ENCODE results near the gene GAPVD1. TPM values are rescaled to one million over a fixed set of nuclear protein-coding genes. Genes with fewer than 3 reads are reported as not detected.

Gene GAPVD1
- total and polyA plus RNA-seq, 10 of the 15 experiments (the other 5 are each of a cell fraction or from before 2014, with no cell fraction given), result 4.3 to 36.6 (median 25.9) TPM

GRCh38 chr9:125376261-125377226 lies 114.9 kb downstream of the GAPVD1 start:
- Histone ChIP-seq H3K4me3 (no peak overlapping the region), H3K9me3 (replicated peaks; ENCODE audit: control insufficient read depth, insufficient read depth, low read length) (no peaks in the 10 kb centered on the region), H3K4me1 (ENCODE audit: control insufficient read depth, insufficient read depth, low read length) (0 out of 2 replicates have a peak, but pooled peaks cover 3% of the 10 kb centered on the region), H4K20me1 (ENCODE audit: control insufficient read depth, insufficient read depth) (no peaks in the 10 kb centered on the region), H3K9ac (ENCODE audit: control insufficient read depth, insufficient read depth, low read length) (no peak overlapping the region), H3K27me3 (replicated peaks in 1 of 2; ENCODE audit: control insufficient read depth in 2 of 2, insufficient read depth in 2 of 2, low read length in 1 of 2) (peaks cover 0 to 2% of the 10 kb centered on the region in 2 experiments; a peak in 1 of 4 replicates), H3K27ac (ENCODE audit: control insufficient read depth, insufficient read depth) (no peak overlapping the region), H3K36me3 (ENCODE audit: control insufficient read depth in 2 of 2, insufficient read depth in 2 of 2, low read length in 1 of 2) (no peaks in the 10 kb centered on the region), H3K79me2 (ENCODE audit: control insufficient read depth, insufficient read depth, low read length) (no peaks in the 10 kb centered on the region), H2AFZ (ENCODE audit: control insufficient read depth, low read depth, low read length) (no peak overlapping the region), H3K4me2 (ENCODE audit: control insufficient read depth, insufficient read depth) (no peak overlapping the region)
- ChIA-PET CTCF (interaction anchor here (0.7 to 1.0 kb wide), 3 partner anchors 69 to 483 kb away, joined by 3 to 5 read pairs (median 4); no protein-coding TSS in a partner anchor), SMC1A (ENCODE audit: uncharacterized antibody, unreplicated experiment) (no interaction called here), POLR2A (interaction anchor here (0.7 kb wide), 1 partner anchor 275 kb away, joined by 7 read pairs; no protein-coding TSS in a partner anchor), RAD21 (ENCODE audit: unreplicated experiment) (interaction anchor here (0.6 to 1.7 kb wide), 3 partner anchors 121 to 667 kb away, joined by 3 to 5 read pairs (median 5); no protein-coding TSS in a partner anchor)
- TF ChIP-seq KDM1A (IDR thresholded peaks at IDR 0.05; ENCODE audit: borderline replicate concordance) (no peak), FOS (IDR thresholded peaks at IDR 0.05; ENCODE audit: borderline replicate concordance, extremely low read depth, insufficient read length) (no peak), STAT3 (IDR thresholded peaks at IDR 0.05; ENCODE audit: low read depth, low read length) (no peak), HCFC1 (IDR thresholded peaks at IDR 0.05; ENCODE audit: low read length) (no peak), SRF (IDR thresholded peaks at IDR 0.05; ENCODE audit: low read depth in 2 of 2, low read length in 2 of 2) (no peak), GABPA (IDR thresholded peaks at IDR 0.05; ENCODE audit: low read depth) (no peak), SREBF1 (IDR thresholded peaks at IDR 0.05; ENCODE audit: low read length) (no peak), IKZF1 (conservative IDR thresholded peaks at IDR 0.05) (no peak), EP300 (IDR thresholded peaks at IDR 0.05; ENCODE audit: borderline replicate concordance in 1 of 2, control insufficient read depth in 1 of 2, low read depth in 2 of 2, low read length in 2 of 2) (no peak), CREM (IDR thresholded peaks at IDR 0.05; ENCODE audit: low read depth) (no peak), CHD2 (IDR thresholded peaks at IDR 0.05; ENCODE audit: borderline replicate concordance, low read depth, low read length) (no peak), GATAD2B (conservative IDR thresholded peaks at IDR 0.05; ENCODE audit: low read depth) (no peak), ZNF384 (IDR thresholded peaks at IDR 0.05; ENCODE audit: borderline replicate concordance, low read depth, low read length) (no peak), SUZ12 (IDR thresholded peaks at IDR 0.05; ENCODE audit: unreplicated experiment) (no peak)
- TF ChIP-seq, protein P1, sequence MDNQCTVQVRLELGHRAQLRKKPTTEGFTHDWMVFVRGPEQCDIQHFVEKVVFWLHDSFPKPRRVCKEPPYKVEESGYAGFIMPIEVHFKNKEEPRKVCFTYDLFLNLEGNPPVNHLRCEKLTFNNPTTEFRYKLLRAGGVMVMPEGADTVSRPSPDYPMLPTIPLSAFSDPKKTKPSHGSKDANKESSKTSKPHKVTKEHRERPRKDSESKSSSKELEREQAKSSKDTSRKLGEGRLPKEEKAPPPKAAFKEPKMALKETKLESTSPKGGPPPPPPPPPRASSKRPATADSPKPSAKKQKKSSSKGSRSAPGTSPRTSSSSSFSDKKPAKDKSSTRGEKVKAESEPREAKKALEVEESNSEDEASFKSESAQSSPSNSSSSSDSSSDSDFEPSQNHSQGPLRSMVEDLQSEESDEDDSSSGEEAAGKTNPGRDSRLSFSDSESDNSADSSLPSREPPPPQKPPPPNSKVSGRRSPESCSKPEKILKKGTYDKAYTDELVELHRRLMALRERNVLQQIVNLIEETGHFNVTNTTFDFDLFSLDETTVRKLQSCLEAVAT (IDR thresholded peaks at IDR 0.05), result no peak
- TF ChIP-seq, protein P2, sequence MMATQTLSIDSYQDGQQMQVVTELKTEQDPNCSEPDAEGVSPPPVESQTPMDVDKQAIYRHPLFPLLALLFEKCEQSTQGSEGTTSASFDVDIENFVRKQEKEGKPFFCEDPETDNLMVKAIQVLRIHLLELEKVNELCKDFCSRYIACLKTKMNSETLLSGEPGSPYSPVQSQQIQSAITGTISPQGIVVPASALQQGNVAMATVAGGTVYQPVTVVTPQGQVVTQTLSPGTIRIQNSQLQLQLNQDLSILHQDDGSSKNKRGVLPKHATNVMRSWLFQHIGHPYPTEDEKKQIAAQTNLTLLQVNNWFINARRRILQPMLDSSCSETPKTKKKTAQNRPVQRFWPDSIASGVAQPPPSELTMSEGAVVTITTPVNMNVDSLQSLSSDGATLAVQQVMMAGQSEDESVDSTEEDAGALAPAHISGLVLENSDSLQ (IDR thresholded peaks at IDR 0.05), result no peak
- intact Hi-C loops (cut with micrococcal nuclease; ENCODE audit: unreplicated experiment) (loop anchor here (10.0 kb wide), 1 partner anchor 512 kb away; the partner anchor contains the start of genes ARPC5L and RPL35), in situ Hi-C loops (cut with MboI) (loop anchor here (10.0 kb wide), 1 partner anchor 762 kb away; no protein-coding TSS in a partner anchor)
- FAIRE-seq, result no peak
- BruUV-seq (replicated peaks), result no TSS peak
- ATAC-seq, result no peak
- WGBS (ENCODE audit: insufficient coverage, insufficient replicate concordance, low lambda C conversion rate, missing lambda C conversion rate), result 51% methylated on average over 21 of the region's 24 CpGs
- no peak for DNase-seq (ENCODE audit: low read depth, low spot score)

Data from GM12878 (cell line).